ENCODE results near the gene DEDD2.

GRCh38 chr19:42189133-42189532 is 28.3 kb downstream of the DEDD2 start:
- TF ChIP-seq REST (IDR thresholded peaks at IDR 0.05; ENCODE audit: low read depth, low read length) (no peak), POLR2AphosphoS5 (IDR thresholded peaks at IDR 0.05; ENCODE audit: low read depth, low read length) (no peak), MXI1 (IDR thresholded peaks at IDR 0.05; ENCODE audit: low read depth, low read length) (no peak), CHD2 (IDR thresholded peaks at IDR 0.05; ENCODE audit: low read length, partially characterized antibody) (no peak), CTCF (IDR thresholded peaks at IDR 0.05) (no peak), ZBTB33 (IDR thresholded peaks at IDR 0.05; ENCODE audit: borderline replicate concordance, low read depth) (no peak), RAD21 (IDR thresholded peaks at IDR 0.05; ENCODE audit: low read length) (no peak), EP300 (IDR thresholded peaks at IDR 0.05; ENCODE audit: borderline replicate concordance in 1 of 2, low read depth in 1 of 2, low read length in 1 of 2) (no peak), RCOR1 (IDR thresholded peaks at IDR 0.05; ENCODE audit: low read length) (no peak)
